Spinal cord (tissue), 10 donors: ENCODE results near the gene NFIB. TPM values are rescaled to one million over a fixed set of nuclear protein-coding genes. Genes with fewer than 3 reads are reported as not detected.
A peak's percentile ranks its signal among the peaks of the same experiment; 100 is the strongest.

Experiments used
- DNase-seq, 6 donors: peaks; one replicate each; pipeline versions ENCODE4 v3.0.0 to v3.0.0-alpha.2; 2013 to 2015; ENCODE audit warnings: low spot score in 6 of 6, low read depth in 4 of 6
- H3K27ac ChIP-seq: one replicate; pipeline ENCODE4 v1.5.1; 2013; ENCODE audit warnings: low read depth, low read length, control low read depth
- H3K27me3 ChIP-seq: one replicate; pipeline ENCODE4 v1.6.1; 2013; ENCODE audit warnings: low read length; ENCODE audit not compliant: control insufficient read depth, insufficient read depth
- H3K36me3 ChIP-seq: one replicate; pipeline ENCODE4 v1.6.1; 2013; ENCODE audit warnings: low read length; ENCODE audit not compliant: control insufficient read depth, insufficient read depth
- H3K4me1 ChIP-seq: one replicate; pipeline ENCODE4 v1.6.1; 2013; ENCODE audit warnings: low read length; ENCODE audit not compliant: control insufficient read depth, insufficient read depth
- H3K4me3 ChIP-seq: one replicate; pipeline ENCODE4 v1.5.1; 2013; ENCODE audit warnings: low read depth, low read length, control low read depth
- H3K9me3 ChIP-seq: one replicate; pipeline ENCODE4 v1.6.1; 2013; ENCODE audit warnings: low read length; ENCODE audit not compliant: control insufficient read depth, insufficient read depth
- WGBS: methylation state at CpG from one replicate; pipeline ENCODE4 v1.1.5; 2013; ENCODE audit warnings: missing lambda C conversion rate; ENCODE audit not compliant: insufficient coverage; 5-methylcytosine and 5-hydroxymethylcytosine counted together
- polyA plus RNA-seq, 2 donors: library from polyadenylated mRNA; unstranded; fragments of 120-200 nt; gene quantifications; one replicate each; pipeline ENCODE4 v1.2.1, GENCODE V29; 2013; ENCODE audit not compliant: insufficient read length in 2 of 2
- total RNA-seq, 2 donors: library from RNA; depleted of rRNA in 1 of 2; stranded (reverse); fragments of 120-200 nt in 1 of 2; fragments of >200 nt in 1 of 2; gene quantifications; one replicate each; pipeline versions ENCODE4 v1.2.3 to v1.2.4, GENCODE V29; 2013 to 2014
- donor health status: healthy.

NFIB gene
- total and polyA plus RNA-seq, 4 donors: 56.4 to 97.5 (median 90.0) TPM

DNA sequence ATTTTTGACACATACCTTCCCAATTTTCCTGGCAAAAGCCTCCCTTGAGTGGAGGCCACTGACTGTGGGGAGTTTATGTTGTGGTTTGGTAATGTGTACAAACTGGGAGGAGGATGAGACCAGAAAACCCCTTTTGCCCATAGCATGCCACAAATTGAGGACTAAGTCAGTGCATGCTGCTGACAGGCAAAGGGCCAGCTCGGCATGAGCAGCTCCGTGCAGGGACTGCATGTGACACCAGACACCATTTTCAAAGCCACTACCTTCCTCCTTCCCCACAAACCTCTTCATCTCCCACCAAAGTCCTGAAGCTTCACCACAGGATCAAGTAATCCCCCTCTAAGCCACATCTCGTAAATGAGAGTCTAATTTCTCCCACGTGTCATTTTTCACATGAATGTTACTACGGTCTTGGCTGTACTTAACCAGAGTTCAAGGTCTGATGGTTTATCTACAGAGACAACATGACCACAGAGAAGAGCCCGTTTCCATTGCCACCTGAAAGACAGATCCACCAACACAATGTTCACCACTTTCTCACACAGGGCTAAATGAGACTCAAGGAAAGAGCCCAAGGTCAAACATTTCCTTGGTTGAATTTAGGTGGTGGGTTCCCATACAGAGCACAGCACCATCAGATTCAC is 106.5 kb downstream of the NFIB start:
- DNase-seq: no peak

DNA sequence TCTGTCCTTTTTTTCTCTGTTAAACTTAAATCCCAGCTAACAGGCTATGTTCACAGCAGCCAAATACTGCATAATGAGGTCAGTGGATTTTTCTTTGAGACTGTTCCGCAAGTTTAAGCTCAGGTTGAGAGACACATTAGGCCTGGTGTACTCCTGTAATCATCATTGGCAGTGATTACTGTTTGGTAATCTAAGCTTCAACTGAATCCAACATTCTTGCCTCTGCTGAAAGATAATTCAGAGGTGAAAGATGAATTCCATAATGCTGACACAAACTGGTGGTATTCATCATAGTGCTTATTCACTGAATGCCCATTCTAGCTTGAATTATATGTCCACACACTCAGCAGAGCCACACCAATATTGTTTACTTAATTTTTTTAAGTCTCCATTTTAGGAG is 108.5 kb downstream of the NFIB start:
- H3K9me3 ChIP-seq: no peaks in the 10 kb centered on the region
- no peaks in the 10 kb centered on the region for H3K36me3 ChIP-seq
- H3K4me3 ChIP-seq: no peak overlapping the region
- H3K27ac ChIP-seq: no peak overlapping the region
- WGBS: no CpG with 5 or more reads among the region's 1 CpG
- peaks cover 11% of the 10 kb centered on the region for H3K4me1 ChIP-seq
- H3K27me3 ChIP-seq: no peaks in the 10 kb centered on the region
- DNase-seq: peak in 1 of 6 donors; percentile 26

More for the DNA sequence above, 106.5 kb downstream of the NFIB start:
- WGBS: 67% methylated on average over 5 of the region's 6 CpGs
- H3K9me3 ChIP-seq: no peaks in the 10 kb centered on the region
- H3K27ac ChIP-seq: no peak overlapping the region
- H3K4me3 ChIP-seq: no peak overlapping the region
- no peaks in the 10 kb centered on the region for H3K27me3 ChIP-seq
- no peaks in the 10 kb centered on the region for H3K36me3 ChIP-seq
- peaks cover 14% of the 10 kb centered on the region for H3K4me1 ChIP-seq

DNA sequence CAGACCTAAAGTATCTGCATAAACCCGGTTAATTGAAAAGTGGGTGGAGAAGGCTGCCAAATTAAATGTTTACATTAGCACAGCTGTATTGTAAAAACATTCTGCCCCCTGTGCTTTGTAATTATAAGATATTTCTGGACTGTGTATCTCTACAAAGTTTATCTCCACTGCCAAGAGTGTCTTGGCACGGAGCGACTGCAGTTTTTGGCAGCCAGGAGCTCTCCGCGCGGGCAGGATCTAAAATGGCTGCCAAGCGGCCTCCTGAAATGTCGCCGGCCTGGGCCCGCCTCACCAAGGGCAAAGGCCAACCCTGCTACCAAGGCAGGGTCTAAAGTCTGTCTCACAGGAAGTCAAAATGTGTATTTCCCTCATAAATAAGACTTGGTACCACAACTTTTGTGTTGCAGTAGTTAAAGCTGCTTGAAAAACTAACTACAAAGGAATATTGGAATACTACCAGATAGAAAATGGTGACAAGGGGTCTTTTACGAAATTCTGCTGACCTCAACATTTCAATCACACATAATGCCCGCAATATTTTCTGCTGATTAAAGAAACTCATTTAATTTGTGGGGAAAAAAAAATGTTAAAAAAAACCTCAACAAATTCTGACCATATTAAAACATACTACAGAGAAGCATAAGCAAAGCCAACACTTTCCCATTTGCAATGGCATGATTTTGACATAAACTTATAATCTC is 110.4 kb downstream of the NFIB start:
- no peak overlapping the region for H3K4me3 ChIP-seq
- no peaks in the 10 kb centered on the region for H3K36me3 ChIP-seq
- no peaks in the 10 kb centered on the region for H3K27me3 ChIP-seq
- peaks cover 11% of the 10 kb centered on the region for H3K4me1 ChIP-seq
- WGBS: 25% methylated on average over 9 of the region's 12 CpGs
- no peaks in the 10 kb centered on the region for H3K9me3 ChIP-seq
- peak overlapping the region; percentile 54 for H3K27ac ChIP-seq
- peak in 5 of 6 donors; percentile 39 to 91 (median 61) for DNase-seq

DNA sequence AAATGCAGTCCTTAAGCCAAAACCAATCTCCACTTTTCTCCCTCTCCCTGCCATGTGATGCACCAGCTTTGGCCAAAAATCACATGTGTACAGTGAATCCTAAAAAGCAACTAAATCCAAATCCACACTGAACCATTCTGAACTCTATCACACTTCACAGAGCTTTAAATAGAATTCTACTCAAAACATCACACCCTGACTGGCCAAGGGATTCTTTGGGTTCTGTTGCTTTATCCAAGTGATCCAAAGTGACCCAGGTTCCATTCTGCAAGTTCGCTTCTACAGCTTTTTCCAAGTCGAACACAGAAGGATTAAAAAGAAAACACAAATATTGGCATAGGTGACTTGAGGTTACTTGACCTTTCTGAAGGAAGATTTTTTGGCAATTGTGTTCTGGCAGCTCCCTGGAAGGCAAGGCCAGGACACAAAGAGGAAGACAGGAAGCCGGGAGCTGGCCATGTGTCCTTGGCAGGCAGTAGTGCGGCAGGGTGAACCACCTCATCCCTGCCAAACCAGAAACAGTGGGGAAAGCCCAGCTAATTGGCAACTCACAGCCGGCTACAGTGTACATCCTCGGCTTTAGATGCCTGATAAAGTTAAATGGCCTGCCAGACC is 115.0 kb downstream of the NFIB start:
- no peaks in the 10 kb centered on the region for H3K27me3 ChIP-seq
- peak; percentile 44 to 87 (median 64) for DNase-seq
- 33% methylated on average over 4 of the region's 6 CpGs for WGBS
- no peaks in the 10 kb centered on the region for H3K36me3 ChIP-seq
- peaks cover 3% of the 10 kb centered on the region for H3K4me1 ChIP-seq
- H3K9me3 ChIP-seq: no peaks in the 10 kb centered on the region
- no peak overlapping the region for H3K4me3 ChIP-seq
- H3K27ac ChIP-seq: peak overlapping the region; percentile 59

DNA sequence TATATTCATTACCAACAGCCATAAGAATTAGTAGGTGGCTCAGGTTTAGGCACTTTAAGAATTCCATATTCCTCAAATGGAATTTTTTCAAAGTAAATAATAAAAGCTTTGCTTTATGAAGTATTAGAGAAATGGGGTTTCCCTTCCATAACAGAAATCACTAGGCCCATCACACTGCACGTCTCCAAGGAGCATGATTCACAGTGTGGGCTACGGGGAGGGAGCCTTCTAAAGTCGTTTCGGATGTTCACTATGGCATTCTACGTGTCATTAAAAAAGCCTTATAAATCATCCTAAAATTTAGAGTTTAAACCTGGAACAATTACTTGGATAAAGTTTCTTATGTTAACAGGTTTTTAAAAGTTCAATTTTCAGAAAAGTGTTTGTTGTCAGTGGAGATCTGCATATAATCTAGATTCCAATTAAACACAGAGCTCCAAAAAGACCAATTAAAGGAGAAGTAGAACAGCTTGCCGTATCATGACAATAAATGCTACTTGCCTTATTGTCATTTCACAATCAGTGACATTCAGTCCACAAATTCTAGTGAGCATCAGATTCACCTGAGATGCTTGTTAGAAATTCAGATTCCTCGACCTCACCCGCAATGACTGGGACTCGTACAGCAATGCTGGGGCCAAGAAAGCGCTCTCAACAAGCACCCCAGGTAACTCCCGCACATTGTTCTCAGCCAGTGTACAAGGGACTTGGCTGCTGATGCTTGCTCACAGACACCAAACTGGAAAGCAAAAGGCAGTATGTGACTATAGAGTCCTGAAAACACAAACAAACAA is 115.7 kb downstream of the NFIB start:
- WGBS: 44% methylated on average over 6 of the region's 11 CpGs
- H3K9me3 ChIP-seq: no peaks in the 10 kb centered on the region
- DNase-seq: no peak
- peak overlapping the region; percentile 59 for H3K27ac ChIP-seq
- no peaks in the 10 kb centered on the region for H3K36me3 ChIP-seq
- no peaks in the 10 kb centered on the region for H3K4me1 ChIP-seq
- H3K27me3 ChIP-seq: no peaks in the 10 kb centered on the region
- H3K4me3 ChIP-seq: no peak overlapping the region

DNA sequence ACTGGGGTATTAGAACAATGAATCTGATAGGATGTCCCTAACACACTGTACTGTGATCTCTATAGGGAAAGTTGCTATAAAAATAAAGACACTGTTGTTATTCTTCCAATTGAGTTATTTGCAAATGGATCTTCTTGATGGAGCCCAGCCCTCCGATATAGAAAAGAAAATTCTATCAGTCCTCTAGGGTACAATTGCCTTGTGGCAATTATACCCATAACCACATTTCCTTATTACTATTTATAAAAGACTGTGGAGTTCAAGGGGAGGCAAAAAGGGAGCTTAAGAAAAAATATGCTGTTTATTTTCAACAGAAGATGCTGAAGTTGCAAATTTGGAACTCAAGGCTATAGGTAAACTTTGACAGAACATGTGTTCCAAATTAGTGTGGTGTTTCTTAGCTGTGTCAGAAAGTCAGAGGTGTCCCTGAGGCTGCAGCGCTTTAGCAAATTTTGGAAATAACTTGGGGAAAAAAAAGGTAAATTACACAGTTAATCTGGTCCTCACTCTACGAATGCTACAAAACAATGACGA is 116.5 kb downstream of the NFIB start:
- DNase-seq: peak in 1 of 6 donors; percentile 54
- H3K27ac ChIP-seq: no peak overlapping the region
- H3K4me3 ChIP-seq: no peak overlapping the region
- H3K4me1 ChIP-seq: no peaks in the 10 kb centered on the region
- no peaks in the 10 kb centered on the region for H3K36me3 ChIP-seq
- no peaks in the 10 kb centered on the region for H3K27me3 ChIP-seq
- H3K9me3 ChIP-seq: no peaks in the 10 kb centered on the region
- 67% methylated on average over 1 of the region's 4 CpGs for WGBS

DNA sequence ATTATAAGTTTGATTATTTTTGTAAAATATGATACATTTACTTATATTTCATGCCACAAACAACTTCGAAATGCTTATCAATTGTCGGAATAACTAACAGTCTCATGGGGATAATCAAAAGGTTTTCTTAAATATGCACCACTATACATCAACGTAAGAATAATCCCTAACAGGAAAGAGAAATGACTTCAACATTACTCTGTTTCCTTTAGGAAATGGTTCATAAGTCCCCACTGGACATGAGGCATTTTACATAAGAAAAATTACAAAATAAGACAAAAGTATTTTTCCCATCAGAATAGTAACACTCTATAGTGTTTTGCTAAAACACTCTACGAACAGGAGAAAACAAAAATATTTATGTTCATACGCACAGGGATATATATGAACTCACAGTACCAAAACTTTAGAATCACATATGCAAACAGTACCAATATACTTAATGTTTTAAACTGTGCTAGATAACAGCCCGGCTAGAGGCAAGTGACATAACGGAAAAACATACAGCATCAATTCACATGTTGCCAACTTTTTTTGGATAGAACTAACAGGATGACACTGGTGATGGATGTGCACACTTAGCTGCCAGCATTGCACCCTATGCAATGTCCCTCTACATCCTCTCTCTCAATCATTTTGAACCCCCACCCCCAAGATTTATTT is 120.5 kb downstream of the NFIB start:
- no peak for DNase-seq
- no peaks in the 10 kb centered on the region for H3K9me3 ChIP-seq
- WGBS: 60% methylated on average over 1 of the region's 7 CpGs
- H3K27me3 ChIP-seq: no peaks in the 10 kb centered on the region
- H3K27ac ChIP-seq: no peak overlapping the region
- H3K4me3 ChIP-seq: no peak overlapping the region
- H3K4me1 ChIP-seq: no peaks in the 10 kb centered on the region
- H3K36me3 ChIP-seq: no peaks in the 10 kb centered on the region

DNA sequence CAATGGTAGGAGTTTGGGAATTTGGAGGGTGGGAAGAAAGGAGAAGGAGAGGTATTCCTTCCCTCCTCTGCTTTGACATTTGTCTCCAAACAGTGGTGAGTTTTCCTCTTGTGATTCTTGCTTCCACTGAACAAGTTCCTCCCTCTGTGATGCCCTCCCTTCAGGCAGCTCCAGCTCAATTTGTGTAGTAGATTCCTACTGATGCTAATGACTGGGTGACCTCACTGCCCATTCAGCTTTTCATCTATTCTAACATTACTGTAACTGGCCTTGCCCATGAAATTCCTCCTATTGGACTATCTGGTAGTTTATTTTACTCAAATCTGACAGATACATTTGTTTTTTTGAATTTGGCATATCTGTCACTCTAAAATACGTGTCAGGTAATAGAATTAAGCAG is 121.4 kb downstream of the NFIB start:
- no peak for DNase-seq
- Histone ChIP-seq H3K27me3 (no peaks in the 10 kb centered on the region), H3K9me3 (no peaks in the 10 kb centered on the region), H3K27ac (no peak overlapping the region), H3K36me3 (no peaks in the 10 kb centered on the region), H3K4me3 (no peak overlapping the region), H3K4me1 (no peaks in the 10 kb centered on the region)
- no CpG with 5 or more reads among the region's 1 CpG for WGBS

DNA sequence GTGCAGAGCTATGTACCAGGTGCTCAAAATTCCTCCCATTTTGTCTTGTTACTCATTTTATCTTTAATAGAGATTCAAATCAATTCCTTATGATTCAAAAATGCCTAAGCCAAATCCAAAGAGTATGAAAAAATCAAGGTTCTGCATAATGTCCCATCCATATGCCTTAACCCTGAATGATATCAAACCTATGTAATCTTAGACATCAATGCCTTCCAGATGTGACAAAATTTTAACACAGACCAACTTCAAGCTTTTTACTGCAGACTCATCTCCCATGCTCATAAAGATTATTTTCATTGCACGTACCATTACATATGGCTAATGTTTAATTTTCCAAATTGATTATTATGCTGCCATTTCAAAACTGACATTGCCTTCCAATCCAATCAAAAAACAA is 122.4 kb downstream of the NFIB start:
- H3K36me3 ChIP-seq: no peaks in the 10 kb centered on the region
- no peak for DNase-seq
- no peak overlapping the region for H3K27ac ChIP-seq
- no CpG with 5 or more reads among the region's 1 CpG for WGBS
- H3K4me3 ChIP-seq: no peak overlapping the region
- no peaks in the 10 kb centered on the region for H3K27me3 ChIP-seq
- H3K4me1 ChIP-seq: no peaks in the 10 kb centered on the region
- H3K9me3 ChIP-seq: no peaks in the 10 kb centered on the region
